NB4 (cell line): ENCODE measurements around the gene CRIP1.

Experiments used
- MAX ChIP-seq: IDR thresholded peaks from 2 replicates; pipeline ENCODE4 v1.6.1; 2011; ENCODE audit warnings: low read depth, low read length
- POLR2A ChIP-seq: IDR thresholded peaks from 2 replicates; pipeline ENCODE4 v1.6.1; 2011; ENCODE audit warnings: mild to moderate bottlenecking; ENCODE audit not compliant: insufficient read length; ENCODE audit errors: extremely low read depth
- TF ChIP-seq, protein P1 (sequence below): IDR thresholded peaks from one replicate; pipeline ENCODE4 v1.5.1; 2012; ENCODE audit warnings: low read depth, low read length

GRCh38 chr14:105473677-105474482 lies 12.8 kb upstream of the CRIP1 start:
- TF ChIP-seq MAX (no peak), POLR2A (no peak)
- TF ChIP-seq, protein P1, sequence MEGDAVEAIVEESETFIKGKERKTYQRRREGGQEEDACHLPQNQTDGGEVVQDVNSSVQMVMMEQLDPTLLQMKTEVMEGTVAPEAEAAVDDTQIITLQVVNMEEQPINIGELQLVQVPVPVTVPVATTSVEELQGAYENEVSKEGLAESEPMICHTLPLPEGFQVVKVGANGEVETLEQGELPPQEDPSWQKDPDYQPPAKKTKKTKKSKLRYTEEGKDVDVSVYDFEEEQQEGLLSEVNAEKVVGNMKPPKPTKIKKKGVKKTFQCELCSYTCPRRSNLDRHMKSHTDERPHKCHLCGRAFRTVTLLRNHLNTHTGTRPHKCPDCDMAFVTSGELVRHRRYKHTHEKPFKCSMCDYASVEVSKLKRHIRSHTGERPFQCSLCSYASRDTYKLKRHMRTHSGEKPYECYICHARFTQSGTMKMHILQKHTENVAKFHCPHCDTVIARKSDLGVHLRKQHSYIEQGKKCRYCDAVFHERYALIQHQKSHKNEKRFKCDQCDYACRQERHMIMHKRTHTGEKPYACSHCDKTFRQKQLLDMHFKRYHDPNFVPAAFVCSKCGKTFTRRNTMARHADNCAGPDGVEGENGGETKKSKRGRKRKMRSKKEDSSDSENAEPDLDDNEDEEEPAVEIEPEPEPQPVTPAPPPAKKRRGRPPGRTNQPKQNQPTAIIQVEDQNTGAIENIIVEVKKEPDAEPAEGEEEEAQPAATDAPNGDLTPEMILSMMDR: no peak
